Esophagus squamous epithelium (tissue), 4 donors: ENCODE results near the gene CRB1.

Experiments used
- CTCF ChIP-seq, 6 experiments: fragments of 450-650 bp in 4 of 6; fragments of 200-600 bp in 2 of 6; sonication (generic) in 2 of 6; IDR thresholded peaks; one replicate each; pipeline ENCODE4 v1.5.1; 2016 to 2019; ENCODE audit warnings: antibody characterized with exemption in 6 of 6, mild to moderate bottlenecking in 4 of 6, moderate library complexity in 4 of 6
- POLR2A ChIP-seq, 4 donors: fragments of 450-650 bp; IDR thresholded peaks; one replicate each; pipeline ENCODE4 v1.6.1; 2017; ENCODE audit warnings: antibody characterized with exemption in 4 of 4, mild to moderate bottlenecking in 4 of 4, moderate library complexity in 3 of 4

- TF ChIP-seq POLR2A (IDR thresholded peaks at IDR 0.05) (no peak), CTCF (IDR thresholded peaks at IDR 0.05) (no peak)
Observed at GRCh38 chr1:197307136-197307535, 39.1 kb downstream of the CRB1 start.
